Smooth muscle cell of the coronary artery (primary cell): Measurements from ENCODE around the gene LAP3. TPM values are rescaled to one million over a fixed set of nuclear protein-coding genes. Genes with fewer than 3 reads are reported as not detected.

Experiments used
- total RNA-seq: library from RNA; depleted of rRNA; stranded (reverse); fragments of >200 nt; gene quantifications from 2 replicates; pipeline ENCODE4 v1.2.3, GENCODE V29; 2014; ENCODE audit warnings: low replicate concordance

LAP3 gene
- total RNA-seq, result 86.6 and 111 TPM in 2 replicates

DNA sequence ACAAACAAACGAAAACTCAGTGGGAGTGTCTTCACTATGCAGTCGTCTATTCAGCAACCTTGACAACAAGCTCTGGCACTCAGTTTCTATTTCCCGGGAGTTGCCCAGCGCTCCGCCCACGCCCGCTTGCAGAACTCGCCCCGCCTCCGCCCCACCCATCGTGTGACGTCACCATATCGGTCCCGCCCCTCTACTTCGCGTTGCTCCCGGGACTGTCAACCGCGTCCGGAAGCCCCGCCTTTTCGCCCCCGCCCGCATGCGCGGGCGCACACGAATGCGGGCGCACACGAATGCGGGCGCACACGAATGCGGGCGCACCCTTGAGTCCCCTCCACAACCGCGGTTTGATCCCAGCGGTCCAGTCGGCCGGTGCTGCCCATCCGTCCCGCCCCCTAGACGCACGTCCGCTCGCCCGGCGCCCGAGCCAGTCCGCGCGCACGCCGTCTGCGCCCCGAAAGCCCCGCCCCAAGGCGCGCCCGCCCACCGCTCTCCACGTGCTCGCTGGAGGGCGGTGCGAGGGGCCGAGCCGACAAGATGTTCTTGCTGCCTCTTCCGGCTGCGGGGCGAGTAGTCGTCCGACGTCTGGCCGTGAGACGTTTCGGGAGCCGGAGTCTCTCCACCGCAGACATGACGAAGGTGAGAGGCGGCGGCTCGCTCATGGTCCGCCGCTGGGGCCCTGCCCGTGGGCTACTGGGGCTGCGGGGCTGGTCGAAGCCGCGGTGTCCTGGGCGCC, at the start of gene LAP3:
Gene LAP3, plus strand, starts transcription at position 267 of the 733 bp plus-strand sequence. Its CDS starts 268 bp downstream, at position 535.

GRCh38 chr4:17614416-17615299, 37.7 kb downstream of the LAP3 start, which contains the start of gene MED28:
MED28 (plus strand) TSS chr4:17614641; CDS start chr4:17614655, 14 bp downstream.

Other genes starting within 250 kb of the LAP3 start
- 35.6 and 36.2 TPM in 2 replicates for gene QDPR, start 65.1 kb upstream of the LAP3 start, total RNA-seq
- gene CLRN2, start 62.0 kb upstream of the LAP3 start, total RNA-seq, result not detected in 2 replicates
- gene MED28, start 37.4 kb downstream of the LAP3 start, total RNA-seq, result 5.7 and 6.2 TPM in 2 replicates
- gene FAM184B, start 204.4 kb downstream of the LAP3 start, total RNA-seq, result under 0.01 TPM in 1 of 2 replicates, not detected in the other
- gene DCAF16, start 233.6 kb downstream of the LAP3 start, total RNA-seq, result 11.7 and 16.3 TPM in 2 replicates
- gene NCAPG, start 233.8 kb downstream of the LAP3 start, total RNA-seq, result 1.5 and 7.9 TPM in 2 replicates